ENCODE measurements around the gene ITPRID1.

Gene ITPRID1

DNA sequence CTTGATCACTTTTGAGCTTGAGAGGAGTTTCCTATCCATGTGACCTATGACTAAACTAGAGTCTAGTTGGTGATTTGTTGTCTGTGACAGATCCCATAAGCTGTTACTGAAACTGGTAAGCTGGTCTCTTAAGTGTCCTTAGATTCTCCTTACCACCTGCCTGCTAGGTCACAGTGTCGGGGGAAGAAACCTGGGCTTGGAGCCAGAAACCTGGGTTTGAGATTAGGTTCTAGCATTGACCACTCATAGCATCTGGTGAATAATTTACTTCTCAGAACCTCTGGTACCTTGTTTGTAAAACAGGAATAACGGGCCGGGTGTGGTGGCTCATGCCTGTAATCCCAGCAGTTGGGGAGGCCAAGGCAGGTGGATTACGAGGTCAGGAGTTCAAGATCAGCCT, 21.8 kb upstream of the ITPRID1 start:
- TF ChIP-seq, protein P1, sequence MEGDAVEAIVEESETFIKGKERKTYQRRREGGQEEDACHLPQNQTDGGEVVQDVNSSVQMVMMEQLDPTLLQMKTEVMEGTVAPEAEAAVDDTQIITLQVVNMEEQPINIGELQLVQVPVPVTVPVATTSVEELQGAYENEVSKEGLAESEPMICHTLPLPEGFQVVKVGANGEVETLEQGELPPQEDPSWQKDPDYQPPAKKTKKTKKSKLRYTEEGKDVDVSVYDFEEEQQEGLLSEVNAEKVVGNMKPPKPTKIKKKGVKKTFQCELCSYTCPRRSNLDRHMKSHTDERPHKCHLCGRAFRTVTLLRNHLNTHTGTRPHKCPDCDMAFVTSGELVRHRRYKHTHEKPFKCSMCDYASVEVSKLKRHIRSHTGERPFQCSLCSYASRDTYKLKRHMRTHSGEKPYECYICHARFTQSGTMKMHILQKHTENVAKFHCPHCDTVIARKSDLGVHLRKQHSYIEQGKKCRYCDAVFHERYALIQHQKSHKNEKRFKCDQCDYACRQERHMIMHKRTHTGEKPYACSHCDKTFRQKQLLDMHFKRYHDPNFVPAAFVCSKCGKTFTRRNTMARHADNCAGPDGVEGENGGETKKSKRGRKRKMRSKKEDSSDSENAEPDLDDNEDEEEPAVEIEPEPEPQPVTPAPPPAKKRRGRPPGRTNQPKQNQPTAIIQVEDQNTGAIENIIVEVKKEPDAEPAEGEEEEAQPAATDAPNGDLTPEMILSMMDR (IDR thresholded peaks at IDR 0.05; ENCODE audit: low read depth, low read length): no peak
- no peak overlapping the region for H3K4me3 ChIP-seq (ENCODE audit: low read depth, low read length)

DNA sequence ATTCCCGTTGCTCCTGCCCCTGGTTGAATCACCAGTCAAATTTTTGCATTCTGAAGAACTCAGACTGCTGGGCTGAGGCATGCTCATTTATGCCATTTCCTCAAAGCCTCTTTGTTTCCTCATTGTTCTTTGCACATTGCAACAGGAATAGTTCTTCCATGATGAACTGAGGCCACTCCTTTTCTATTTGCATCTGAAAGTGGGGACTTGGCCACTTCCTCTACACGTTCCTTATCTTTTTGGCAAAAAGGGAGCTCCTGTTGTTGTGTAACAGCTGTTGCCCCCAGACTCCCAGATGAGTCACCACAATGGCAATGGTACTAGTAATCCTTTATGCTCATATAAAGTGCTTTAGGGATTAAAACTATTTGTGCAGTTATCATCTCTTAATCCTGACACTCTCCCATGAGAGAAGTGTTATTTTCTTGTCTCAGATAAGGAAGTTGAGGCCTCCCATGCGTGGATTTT, 20.1 kb upstream of the ITPRID1 start:
- no peak overlapping the region for H3K4me3 ChIP-seq (ENCODE audit: low read depth, low read length)
- TF ChIP-seq, protein P1 (IDR thresholded peaks at IDR 0.05; ENCODE audit: low read depth, low read length): no peak

DNA sequence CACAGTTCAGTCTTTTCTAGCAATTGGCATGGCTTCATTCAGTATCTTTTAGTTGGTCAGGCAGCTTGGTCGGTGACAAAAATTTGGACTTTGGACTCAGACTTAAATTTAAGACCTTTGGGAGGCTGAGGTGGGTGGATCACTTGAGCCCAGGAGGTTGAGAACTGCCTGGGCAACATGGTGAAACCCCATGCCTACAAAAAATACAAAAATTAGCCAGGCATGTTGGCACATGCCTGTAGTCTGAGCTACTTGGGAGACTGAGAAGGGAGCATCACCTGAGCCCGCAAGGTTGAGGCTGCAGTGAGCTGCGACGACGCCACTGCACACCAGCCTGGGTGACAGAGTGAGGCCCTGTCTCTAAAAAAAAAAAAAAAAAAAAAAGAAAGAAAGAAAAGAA, 19.5 kb upstream of the ITPRID1 start:
- TF ChIP-seq, protein P1 (IDR thresholded peaks at IDR 0.05; ENCODE audit: low read depth, low read length): no peak
- no peak overlapping the region for H3K4me3 ChIP-seq (ENCODE audit: low read depth, low read length)

DNA sequence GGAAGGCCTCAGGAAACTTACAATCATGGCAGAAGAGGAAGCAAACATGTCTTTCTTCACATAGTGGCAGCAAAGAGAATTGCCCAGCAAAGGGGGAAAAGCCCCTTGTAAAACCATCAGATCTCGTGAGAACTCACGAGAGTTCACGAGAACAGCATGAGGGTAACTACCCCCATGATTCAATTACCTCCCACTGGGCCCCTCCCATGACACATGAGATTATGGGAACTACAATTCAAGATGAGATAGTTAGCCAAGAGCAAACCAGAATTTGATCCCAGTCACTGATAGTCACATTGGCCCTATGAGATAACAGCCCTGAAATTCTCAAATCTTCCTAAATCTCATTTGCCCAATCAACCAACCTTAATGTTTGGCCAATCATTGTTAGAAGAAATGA, 18.2 kb upstream of the ITPRID1 start:
- TF ChIP-seq, protein P1 (IDR thresholded peaks at IDR 0.05; ENCODE audit: low read depth, low read length): no peak

DNA sequence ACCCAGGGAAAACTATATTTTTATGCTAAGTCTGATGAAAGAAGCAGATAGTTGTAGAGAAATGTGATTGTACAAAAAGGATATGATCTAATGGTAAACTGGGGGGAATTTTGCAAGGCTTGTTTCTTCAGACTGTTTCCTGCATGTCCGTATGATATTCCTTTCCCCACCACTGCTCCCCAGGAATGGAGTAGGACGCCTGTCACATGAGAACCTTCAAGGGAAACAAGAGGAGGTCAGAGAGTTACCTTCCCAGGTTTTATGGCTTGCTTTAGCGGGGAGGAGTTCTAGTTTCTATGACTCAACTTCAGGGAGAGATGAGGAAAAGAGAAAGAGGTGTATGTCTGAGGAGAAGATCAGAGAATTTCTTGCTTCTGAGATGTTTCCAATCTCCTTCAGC, 16.4 kb upstream of the ITPRID1 start:
- TF ChIP-seq, protein P1 (IDR thresholded peaks at IDR 0.05; ENCODE audit: low read depth, low read length): no peak
- H3K4me3 ChIP-seq (ENCODE audit: low read depth, low read length): no peak overlapping the region

More for the DNA sequence above, 18.2 kb upstream of the ITPRID1 start:
- H3K4me3 ChIP-seq (ENCODE audit: low read depth, low read length): no peak overlapping the region

DNA sequence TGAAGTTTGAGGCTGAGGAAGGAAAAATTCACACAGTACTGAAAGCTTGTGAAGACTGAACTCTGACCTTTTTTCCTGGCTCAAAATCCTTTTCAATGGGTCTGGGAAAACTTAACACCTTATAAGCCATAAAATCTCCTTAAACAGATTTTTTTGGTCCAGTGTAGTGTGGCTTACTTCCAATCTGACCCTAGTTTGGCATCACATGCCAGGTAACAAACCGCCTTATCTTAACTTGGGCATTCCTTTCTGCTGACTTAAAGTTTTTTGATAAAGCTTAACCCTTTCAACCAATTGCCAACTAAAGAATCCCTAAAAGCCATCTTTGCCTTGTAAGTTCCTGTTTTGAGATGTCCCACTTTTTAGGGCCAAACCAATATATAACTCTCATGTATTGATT, 13.2 kb upstream of the ITPRID1 start:
- TF ChIP-seq, protein P1 (IDR thresholded peaks at IDR 0.05; ENCODE audit: low read depth, low read length): no peak
- H3K4me3 ChIP-seq (ENCODE audit: low read depth, low read length): no peak overlapping the region

DNA sequence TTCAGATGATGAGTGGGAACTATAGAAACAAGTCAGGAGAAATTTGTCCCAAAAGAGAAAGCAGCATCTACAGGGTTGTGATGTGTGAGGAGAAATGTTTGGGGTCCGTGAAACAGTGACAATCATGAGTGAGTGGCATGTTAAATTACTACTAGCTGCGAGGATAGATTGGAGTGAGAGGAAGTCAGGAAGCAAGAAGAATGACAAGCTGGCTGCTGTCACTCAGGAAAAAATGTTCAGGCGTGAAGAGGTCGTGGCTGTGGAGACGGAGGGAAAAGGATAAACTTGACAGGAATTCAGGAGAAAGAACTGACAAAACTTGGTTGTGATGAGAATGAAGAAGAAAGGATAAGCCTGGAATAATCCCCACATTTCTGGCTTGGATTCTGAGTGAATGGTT, 5.1 kb upstream of the ITPRID1 start:
- TF ChIP-seq, protein P1 (IDR thresholded peaks at IDR 0.05; ENCODE audit: low read depth, low read length): no peak

More for the DNA sequence above, 5.1 kb upstream of the ITPRID1 start:
- H3K4me3 ChIP-seq (ENCODE audit: low read depth, low read length): no peak overlapping the region

All from WI38 (cell line).